ENCODE data around the gene TROAP.
"Not testable (repeated sequence)": the region's sequence is repeated elsewhere in the genome, so short reads cannot be mapped to it uniquely, and the experiment has no call there.

Gene TROAP

DNA sequence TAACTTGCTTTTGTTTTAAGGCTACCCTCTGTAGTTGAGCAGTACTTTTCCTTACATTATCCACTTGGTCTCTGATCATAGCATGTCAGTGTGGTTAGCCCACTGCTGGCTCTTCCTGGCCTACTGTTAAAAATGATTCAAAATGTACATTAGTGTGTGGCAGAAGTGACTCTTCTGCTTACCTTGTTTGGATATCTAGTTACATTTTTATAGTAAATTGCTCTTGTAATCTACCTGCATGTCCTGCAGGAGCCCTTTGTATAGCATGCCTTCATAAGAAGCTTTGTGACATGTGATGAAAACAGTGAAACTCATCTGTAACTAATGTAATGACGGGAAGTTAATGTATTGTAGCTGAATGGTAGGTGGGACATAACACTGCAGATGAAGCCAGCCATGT lies 52.4 kb downstream of the TROAP start:
- no peak for DNase-seq (ENCODE audit: low read depth)
- H3K4me3 ChIP-seq (ENCODE audit: low read length): no peak overlapping the region
- TF ChIP-seq, protein P1, sequence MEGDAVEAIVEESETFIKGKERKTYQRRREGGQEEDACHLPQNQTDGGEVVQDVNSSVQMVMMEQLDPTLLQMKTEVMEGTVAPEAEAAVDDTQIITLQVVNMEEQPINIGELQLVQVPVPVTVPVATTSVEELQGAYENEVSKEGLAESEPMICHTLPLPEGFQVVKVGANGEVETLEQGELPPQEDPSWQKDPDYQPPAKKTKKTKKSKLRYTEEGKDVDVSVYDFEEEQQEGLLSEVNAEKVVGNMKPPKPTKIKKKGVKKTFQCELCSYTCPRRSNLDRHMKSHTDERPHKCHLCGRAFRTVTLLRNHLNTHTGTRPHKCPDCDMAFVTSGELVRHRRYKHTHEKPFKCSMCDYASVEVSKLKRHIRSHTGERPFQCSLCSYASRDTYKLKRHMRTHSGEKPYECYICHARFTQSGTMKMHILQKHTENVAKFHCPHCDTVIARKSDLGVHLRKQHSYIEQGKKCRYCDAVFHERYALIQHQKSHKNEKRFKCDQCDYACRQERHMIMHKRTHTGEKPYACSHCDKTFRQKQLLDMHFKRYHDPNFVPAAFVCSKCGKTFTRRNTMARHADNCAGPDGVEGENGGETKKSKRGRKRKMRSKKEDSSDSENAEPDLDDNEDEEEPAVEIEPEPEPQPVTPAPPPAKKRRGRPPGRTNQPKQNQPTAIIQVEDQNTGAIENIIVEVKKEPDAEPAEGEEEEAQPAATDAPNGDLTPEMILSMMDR (IDR thresholded peaks at IDR 0.05; ENCODE audit: insufficient read depth, low read depth, low read length, missing control alignments): no peak

DNA sequence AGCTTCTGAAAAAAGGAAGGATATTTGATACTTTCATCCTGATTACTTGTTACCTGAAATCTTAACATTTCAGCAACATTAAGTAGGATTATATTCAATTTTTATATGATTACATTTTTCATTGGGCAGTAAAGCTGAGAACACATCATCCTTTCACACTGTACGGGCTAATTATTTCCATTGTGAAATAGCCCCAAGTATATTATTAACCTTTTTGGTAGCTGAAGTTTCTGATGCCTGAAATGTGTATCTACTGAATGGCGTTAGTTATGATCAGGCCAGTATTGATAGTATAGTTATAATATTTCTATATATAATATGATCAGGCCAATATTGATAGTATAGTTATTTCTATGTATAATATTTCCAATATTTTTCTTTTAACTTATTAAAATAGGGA lies 54.3 kb downstream of the TROAP start:
- TF ChIP-seq, protein P1 (IDR thresholded peaks at IDR 0.05; ENCODE audit: insufficient read depth, low read depth, low read length, missing control alignments): no peak
- DNase-seq (ENCODE audit: low read depth): no peak

GRCh38 chr12:49380184-49380583 lies 57.1 kb downstream of the TROAP start:
- not testable (repeated sequence) for H3K4me3 ChIP-seq (ENCODE audit: low read length); DNase-seq (ENCODE audit: low read depth)

More for the DNA sequence above, 54.3 kb downstream of the TROAP start:
- no peak overlapping the region for H3K4me3 ChIP-seq (ENCODE audit: low read length)
